Activated CD8-positive, alpha-beta T cell treated with anti-CD3 and anti-CD28 coated beads for 36 hours (primary cell): Measurements from ENCODE around the gene CLMN. TPM values are rescaled to one million over a fixed set of nuclear protein-coding genes. Genes with fewer than 3 reads are reported as not detected.

ENCODE experiments used
- ATAC-seq: fragments of 200-7000 bp; cut with Tn5 transposase; one replicate; pipeline ENCODE4 v1.10.0; 2021; ENCODE audit warnings: mild to moderate bottlenecking, moderate library complexity
- CTCF ChIA-PET: fragments of 350-600 bp; sonication (Branson Sonifier 250); formaldehyde crosslinking; loops from one replicate; lab custom pipeline; 2021; ENCODE audit warnings: antibody characterized with exemption; lab: Charles Lee
- POLR2A ChIA-PET: fragments of 350-600 bp; sonication (Branson Sonifier 250); formaldehyde crosslinking; loops from one replicate; lab custom pipeline; 2021; ENCODE audit warnings: antibody characterized with exemption; lab: Charles Lee
- DNase-seq: peaks from one replicate; pipeline ENCODE4 v3.0.0-alpha.2; 2020
- H3K27ac Mint-ChIP-seq: one replicate; pipeline ENCODE4 v1.8.0; 2021; ENCODE audit warnings: mild to moderate bottlenecking, mixed read lengths
- H3K27me3 Mint-ChIP-seq: one replicate; pipeline ENCODE4 v1.8.0; 2021; ENCODE audit warnings: mixed read lengths
- H3K36me3 Mint-ChIP-seq: one replicate; pipeline ENCODE4 v1.8.0; 2021; ENCODE audit warnings: low read depth, mixed read lengths
- H3K4me1 Mint-ChIP-seq: one replicate; pipeline ENCODE4 v1.8.0; 2021; ENCODE audit warnings: low read depth, mixed read lengths
- H3K4me3 Mint-ChIP-seq: one replicate; pipeline ENCODE4 v1.8.0; 2021; ENCODE audit warnings: mild to moderate bottlenecking, moderate library complexity, mixed read lengths
- H3K9me3 Mint-ChIP-seq: one replicate; pipeline ENCODE4 v1.8.0; 2021; ENCODE audit warnings: mixed read lengths
- CTCF ChIP-seq: fragments of 200-600 bp; IDR thresholded peaks from one replicate; pipeline ENCODE4 v1.8.0; 2022; ENCODE audit warnings: antibody characterized with exemption, mild to moderate bottlenecking
- intact Hi-C: fragments of 100-400 bp; cut with micrococcal nuclease; formaldehyde crosslinking; loops from one replicate; pipeline ENCODE4 v1.10.0; 2022
- total RNA-seq, 2 experiments: library from RNA; stranded (reverse); gene quantifications; one replicate each; pipeline ENCODE4 v1.2.3, GENCODE V29; 2021

CLMN gene
- total RNA-seq, 2 experiments from 2014 or later: 0.31 to 0.59 TPM

DNA sequence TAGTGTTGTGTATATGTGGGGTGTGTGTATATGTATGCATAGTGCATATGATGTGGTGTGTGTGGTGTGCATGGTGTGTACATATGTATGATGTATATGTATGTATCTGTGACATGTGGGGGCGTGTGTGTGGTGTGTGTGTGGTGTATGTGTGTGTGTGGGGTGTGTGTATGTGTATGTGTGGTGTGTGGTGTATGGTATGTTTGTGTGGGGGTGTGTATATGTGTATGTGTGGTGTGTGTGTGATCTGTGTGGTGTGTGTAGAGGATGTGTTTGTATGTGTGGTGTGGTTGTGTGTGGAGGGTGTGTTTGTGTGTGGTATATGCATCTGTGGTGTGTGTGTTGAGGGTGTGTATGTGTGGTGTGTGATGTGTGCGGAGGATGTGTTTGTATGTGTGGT lies 61.6 kb downstream of the CLMN start:
- no peaks in the 10 kb centered on the region for H3K9me3 Mint-ChIP-seq
- H3K4me1 Mint-ChIP-seq: peaks cover 12% of the 10 kb centered on the region
- TF ChIP-seq CTCF: no peak
- CTCF ChIA-PET: no interaction called here
- peaks cover 1% of the 10 kb centered on the region for H3K27me3 Mint-ChIP-seq
- H3K27ac Mint-ChIP-seq: no peak overlapping the region
- H3K36me3 Mint-ChIP-seq: no peaks in the 10 kb centered on the region
- POLR2A ChIA-PET: no interaction called here
- H3K4me3 Mint-ChIP-seq: no peak overlapping the region
- ATAC-seq (no peak), DNase-seq (no peak)
- intact Hi-C loops: no loop called here

DNA sequence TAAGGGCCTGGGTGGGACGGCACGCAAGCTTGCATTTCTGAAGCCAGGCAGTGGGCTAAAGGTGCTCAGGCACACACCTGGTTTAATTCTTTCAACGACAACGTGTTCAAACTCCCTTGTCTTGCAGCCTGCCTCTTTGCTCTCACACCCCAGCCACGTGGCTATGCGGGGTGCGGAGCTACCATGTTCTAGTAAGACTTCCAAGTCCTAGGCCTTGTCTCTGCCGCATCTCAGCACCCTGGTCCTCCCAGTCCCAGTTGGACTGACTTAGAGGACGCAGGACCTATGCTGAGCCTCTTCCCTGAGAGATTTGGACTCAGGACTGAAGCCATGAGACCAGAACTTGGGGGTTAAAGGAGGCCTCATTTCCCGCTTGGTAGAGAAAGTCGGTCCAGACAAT lies 62.2 kb downstream of the CLMN start:
- H3K27ac Mint-ChIP-seq: no peak overlapping the region
- peaks cover 12% of the 10 kb centered on the region for H3K4me1 Mint-ChIP-seq
- ATAC-seq: no peak
- H3K27me3 Mint-ChIP-seq: peaks cover 1% of the 10 kb centered on the region
- H3K9me3 Mint-ChIP-seq: no peaks in the 10 kb centered on the region
- DNase-seq: no peak
- H3K36me3 Mint-ChIP-seq: no peaks in the 10 kb centered on the region
- H3K4me3 Mint-ChIP-seq: no peak overlapping the region
- ChIA-PET POLR2A (no interaction called here), CTCF (no interaction called here)
- no peak for TF ChIP-seq CTCF
- intact Hi-C loops: no loop called here

DNA sequence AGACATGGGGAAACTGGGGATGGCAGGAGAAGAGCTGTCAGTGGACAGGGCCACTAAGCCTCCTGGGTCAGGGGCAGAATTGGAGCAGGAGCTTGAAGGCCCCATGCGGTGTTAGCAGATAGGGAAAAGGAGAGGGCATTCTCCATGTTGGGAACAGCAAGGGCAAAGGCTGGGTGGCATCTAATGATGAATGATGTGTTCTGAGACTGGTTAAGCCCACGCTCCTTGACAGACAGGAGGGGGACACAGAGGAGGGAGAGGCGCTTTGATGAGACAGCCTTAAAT lies 63.0 kb downstream of the CLMN start:
- ATAC-seq (no peak), DNase-seq (no peak)
- Mint-ChIP-seq H3K4me1 (peaks cover 12% of the 10 kb centered on the region), H3K27me3 (peaks cover 1% of the 10 kb centered on the region), H3K27ac (no peak overlapping the region), H3K36me3 (no peaks in the 10 kb centered on the region), H3K4me3 (no peak overlapping the region), H3K9me3 (no peaks in the 10 kb centered on the region)
- POLR2A ChIA-PET: no interaction called here
- no peak for TF ChIP-seq CTCF
- intact Hi-C loops: no loop called here
- CTCF ChIA-PET: no interaction called here

GRCh38 chr14:95256002-95256775 lies 63.5 kb downstream of the CLMN start:
- Mint-ChIP-seq H3K36me3 (no peaks in the 10 kb centered on the region), H3K9me3 (no peaks in the 10 kb centered on the region), H3K27ac (no peak overlapping the region), H3K27me3 (peaks cover 1% of the 10 kb centered on the region), H3K4me1 (peaks cover 10% of the 10 kb centered on the region), H3K4me3 (no peak overlapping the region)
- ATAC-seq: no peak
- ChIA-PET POLR2A (no interaction called here), CTCF (no interaction called here)
- no peak for TF ChIP-seq CTCF
- DNase-seq: no peak
- intact Hi-C loops: no loop called here

DNA sequence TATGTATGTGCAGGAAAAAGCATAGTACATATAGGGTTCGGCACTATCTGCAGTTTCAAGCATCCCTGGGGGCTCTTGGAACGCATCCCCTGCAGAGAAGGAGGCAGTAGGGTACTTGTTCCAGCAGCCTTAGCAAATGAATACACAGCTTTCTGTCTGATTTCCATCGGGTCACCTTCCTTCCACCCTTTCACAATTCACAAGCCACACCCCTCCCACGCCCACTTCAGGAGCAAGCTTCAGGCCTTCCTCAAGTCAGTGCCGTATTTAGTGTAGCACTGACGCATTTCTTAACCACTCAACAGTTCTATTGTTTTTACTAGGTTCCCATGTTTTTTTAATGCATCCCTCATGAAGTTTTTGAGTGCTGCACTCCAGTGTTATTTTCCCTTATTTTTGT lies 64.2 kb downstream of the CLMN start:
- DNase-seq (peak; percentile 46), ATAC-seq (no peak)
- H3K9me3 Mint-ChIP-seq: no peaks in the 10 kb centered on the region
- CTCF ChIA-PET: no interaction called here
- H3K27me3 Mint-ChIP-seq: no peaks in the 10 kb centered on the region
- POLR2A ChIA-PET: interaction anchor here (0.6 kb wide), 1 partner anchor 11 kb away, joined by 3 read pairs; no protein-coding TSS in a partner anchor
- H3K4me3 Mint-ChIP-seq: no peak overlapping the region
- peaks cover 3% of the 10 kb centered on the region for H3K4me1 Mint-ChIP-seq
- H3K36me3 Mint-ChIP-seq: no peaks in the 10 kb centered on the region
- H3K27ac Mint-ChIP-seq: no peak overlapping the region
- no peak for TF ChIP-seq CTCF
- intact Hi-C loops: no loop called here
